Hematopoietic multipotent progenitor cell (in vitro differentiated cells): ENCODE data around the gene FBXL5. TPM values are rescaled to one million over a fixed set of nuclear protein-coding genes. Genes with fewer than 3 reads are reported as not detected.

Experiments used
- DNase-seq, 3 donors: peaks; one replicate each; pipeline ENCODE4 v3.0.0-alpha.2; 2011 to 2015; ENCODE audit warnings: low read depth in 2 of 3, low spot score in 2 of 3
- total RNA-seq: library from RNA; depleted of rRNA; stranded (reverse); fragments of >200 nt; gene quantifications from one replicate; pipeline ENCODE4 v1.2.3, GENCODE V29; 2012

FBXL5 gene
- total RNA-seq, 1 donor = 47.4 TPM

GRCh38 chr4:15569746-15570145, 85.4 kb downstream of the FBXL5 start:
- no peak for DNase-seq

DNA sequence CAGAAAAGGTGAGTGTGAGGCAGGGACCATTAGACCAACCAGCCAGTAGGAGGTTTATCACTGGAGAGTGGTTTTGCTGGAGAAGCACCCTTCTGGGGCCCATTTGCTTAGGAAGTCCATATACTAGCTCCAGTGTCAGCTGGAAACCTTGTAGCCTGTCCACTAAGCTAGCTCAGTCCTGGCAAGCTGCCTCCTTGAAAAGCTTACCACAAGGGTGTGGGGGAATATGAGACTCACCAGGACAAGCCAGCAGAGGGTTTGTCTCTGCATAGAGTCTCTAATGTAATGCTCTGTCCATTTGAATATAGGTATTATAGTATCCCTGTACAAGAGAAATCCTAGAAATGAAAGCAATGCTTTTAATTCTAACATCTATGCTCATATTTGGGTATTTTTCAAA, 86.3 kb downstream of the FBXL5 start:
- DNase-seq = no peak

DNA sequence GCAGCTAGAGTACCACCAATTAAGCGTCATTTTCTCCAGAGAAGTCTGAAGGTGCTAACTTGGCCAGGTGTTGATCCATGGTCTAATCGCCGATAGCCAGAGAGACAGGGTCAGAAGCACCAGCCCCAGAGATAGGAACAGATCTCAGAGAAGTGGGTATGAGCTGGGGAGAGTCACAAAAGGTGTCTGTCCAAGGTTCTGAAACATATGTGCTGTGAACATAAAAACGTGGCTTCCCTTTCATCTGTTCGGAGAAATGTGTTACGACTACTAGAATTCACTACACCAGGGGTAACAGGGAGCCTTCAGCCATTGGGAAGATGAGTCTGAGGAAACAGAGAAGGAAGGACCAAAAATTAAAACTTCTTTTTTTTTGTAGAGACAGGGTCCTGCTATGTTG, 91.3 kb downstream of the FBXL5 start:
- DNase-seq = no peak

DNA sequence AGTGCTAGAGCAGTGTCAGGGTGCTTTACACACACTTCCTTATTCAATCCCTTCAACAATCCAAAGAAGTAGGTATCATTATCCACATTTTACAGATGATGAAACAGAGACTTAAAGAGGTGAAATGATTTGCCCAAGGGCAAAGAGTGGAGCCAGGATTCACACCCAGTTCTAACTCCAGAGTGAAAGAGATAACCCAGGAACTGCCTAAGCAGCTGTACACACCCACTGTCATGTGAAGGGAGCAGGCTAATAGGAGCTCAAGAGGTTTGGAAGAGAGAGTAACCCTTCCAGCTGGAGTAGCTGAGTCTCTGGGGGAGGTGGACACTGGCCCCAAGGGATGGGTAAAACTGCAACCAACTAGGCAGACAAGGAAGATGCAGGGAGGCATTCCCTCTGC, 92.5 kb downstream of the FBXL5 start:
- DNase-seq = no peak

- no peak for DNase-seq
Measured at GRCh38 chr4:15562114-15562513, 93.0 kb downstream of the FBXL5 start.

DNA sequence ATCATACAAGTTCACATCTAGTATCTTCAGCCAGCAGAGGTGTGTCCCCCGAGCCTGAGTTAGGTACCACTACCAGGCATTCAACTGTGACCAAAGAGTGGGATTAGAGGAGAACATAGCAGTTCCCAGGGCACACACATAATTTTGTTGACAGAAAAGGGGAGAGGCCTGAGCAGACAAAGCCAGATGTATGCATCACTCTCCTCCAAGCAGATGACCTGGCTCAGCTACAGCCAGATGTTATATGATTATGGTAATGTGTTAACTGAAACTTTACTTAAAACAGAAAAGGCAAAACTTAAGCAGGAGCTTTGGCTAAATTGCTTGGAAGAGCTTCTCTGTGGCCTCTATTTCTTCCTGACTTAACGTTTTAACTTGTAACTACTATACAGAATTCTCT, 96.6 kb downstream of the FBXL5 start:
- no peak for DNase-seq

GRCh38 chr4:15557786-15558550, 97.2 kb downstream of the FBXL5 start:
- DNase-seq = no peak

- DNase-seq = no peak
Measured at GRCh38 chr4:15556511-15557092, 98.6 kb downstream of the FBXL5 start.

Other genes starting within 250 kb of the FBXL5 start
- gene C1QTNF7, start 227.3 kb downstream of the FBXL5 start, total RNA-seq = not detected
- gene CC2D2A, start 185.5 kb downstream of the FBXL5 start, total RNA-seq = 0.27 TPM
- gene FAM200B, start 26.5 kb upstream of the FBXL5 start, total RNA-seq = 8.3 TPM
- gene BST1, start 47.7 kb upstream of the FBXL5 start, total RNA-seq = 13.7 TPM
- gene CD38, start 123.0 kb upstream of the FBXL5 start, total RNA-seq = 29.9 TPM